H7 (cell line): ENCODE measurements around the gene CIB2. TPM values are rescaled to one million over a fixed set of nuclear protein-coding genes. Genes with fewer than 3 reads are reported as not detected.
"Not testable (repeated sequence)": the region's sequence is repeated elsewhere in the genome, so short reads cannot be mapped to it uniquely, and the experiment has no call there.

Experiments
- DNase-seq: peaks from one replicate; pipeline ENCODE4 v3.0.0; 2012
- H3K27me3 ChIP-seq: 2 replicates; pipeline ENCODE4 v1.6.0; 2011; ENCODE audit warnings: mild to moderate bottlenecking, low read length; ENCODE audit not compliant: control insufficient read depth, insufficient read depth
- H3K36me3 ChIP-seq: replicated peaks from 2 replicates; pipeline ENCODE4 v1.5.1; 2011; ENCODE audit warnings: low read length; ENCODE audit not compliant: control insufficient read depth, insufficient read depth
- H3K4me3 ChIP-seq: 2 replicates; pipeline ENCODE4 v1.5.1; 2011; ENCODE audit warnings: low read depth, mild to moderate bottlenecking, control low read depth, low read length, moderate library complexity; ENCODE audit not compliant: insufficient read depth
- total RNA-seq: library from RNA; depleted of rRNA; stranded (reverse); fragments of >200 nt; shearing (Covaris generic); gene quantifications from 2 replicates; pipeline ENCODE4 v1.2.3, GENCODE V29; 2014

CIB2 gene
- total RNA-seq, 1 experiment from 2014 or later: 64.5 TPM

DNA sequence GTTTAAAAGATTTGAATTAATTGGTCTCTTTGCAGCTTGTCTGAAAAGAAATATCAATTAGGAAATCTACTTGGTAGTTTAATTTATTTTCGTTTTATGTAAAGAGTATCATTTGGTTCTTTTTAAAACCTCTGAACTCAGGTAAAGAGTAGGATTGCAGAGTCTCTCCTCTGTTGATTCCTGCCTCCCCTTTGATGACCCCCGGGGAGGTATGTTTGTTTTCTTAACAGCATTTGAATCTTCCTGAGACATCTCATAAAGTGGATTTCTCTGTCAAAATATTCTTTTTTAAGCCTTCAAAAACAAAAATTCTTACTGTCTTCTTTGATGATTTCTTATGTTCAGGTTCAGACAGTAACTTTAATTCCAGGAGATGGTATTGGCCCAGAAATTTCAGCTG is 26.0 kb upstream of the CIB2 start:
- Histone ChIP-seq H3K27me3 (no peaks in the 10 kb centered on the region), H3K36me3 (peaks cover 4% of the 10 kb centered on the region), H3K4me3 (no peak overlapping the region)
- no peak for DNase-seq

- Histone ChIP-seq H3K27me3 (no peaks in the 10 kb centered on the region), H3K36me3 (peaks cover 2% of the 10 kb centered on the region), H3K4me3 (no peak overlapping the region)
- no peak for DNase-seq
These were observed 25.4 kb upstream of the CIB2 start for GRCh38 chr15:78156653-78157052.

GRCh38 chr15:78155355-78155939 is 24.2 kb upstream of the CIB2 start:
- DNase-seq: no peak
- H3K27me3 ChIP-seq: no peaks in the 10 kb centered on the region
- no peak overlapping the region for H3K4me3 ChIP-seq
- H3K36me3 ChIP-seq: peaks cover 1% of the 10 kb centered on the region; the same call in 1 of the 2 replicates

DNA sequence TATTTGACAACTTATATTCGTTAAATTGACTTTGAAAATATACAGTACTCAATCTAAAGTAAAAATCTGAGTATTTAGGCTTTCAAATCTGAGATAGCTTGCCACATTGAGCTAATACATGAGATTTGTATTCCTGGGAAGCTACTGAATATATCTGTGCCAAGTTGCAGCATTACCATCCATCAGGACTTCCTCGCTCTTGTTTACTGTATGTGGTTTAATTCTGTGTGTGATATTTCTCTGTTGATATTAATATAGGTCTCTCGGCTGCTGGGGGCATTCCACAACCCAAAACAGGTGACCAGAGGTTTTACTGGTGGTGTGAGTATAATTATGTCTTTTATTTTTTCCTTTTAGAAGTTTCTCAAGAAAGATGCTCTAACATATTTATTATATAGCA is 23.7 kb upstream of the CIB2 start:
- DNase-seq: no peak
- H3K36me3 ChIP-seq: 0 out of 2 replicates have a peak, but pooled peaks cover 1% of the 10 kb centered on the region
- H3K4me3 ChIP-seq: no peak overlapping the region
- H3K27me3 ChIP-seq: no peaks in the 10 kb centered on the region

DNA sequence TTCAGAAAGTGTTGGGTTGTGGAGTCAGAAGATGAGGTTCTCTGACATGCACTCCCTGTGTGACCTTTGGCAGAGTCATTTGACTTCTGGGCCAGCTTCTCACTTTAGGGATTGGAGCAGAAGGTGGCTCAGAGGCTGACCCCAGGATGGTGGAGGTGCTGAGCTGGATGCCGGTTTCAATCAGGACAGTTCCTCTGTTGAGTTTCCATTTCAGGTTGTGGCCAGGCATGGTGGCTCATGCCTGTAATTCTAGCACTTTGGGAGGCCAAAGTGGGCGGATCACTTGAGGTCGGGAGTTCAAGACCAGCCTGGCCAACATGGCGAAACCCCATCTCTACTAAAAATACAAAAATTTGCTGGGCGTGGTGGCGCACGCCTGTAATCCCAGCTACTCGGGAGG is 19.8 kb upstream of the CIB2 start:
- H3K4me3 ChIP-seq, H3K27me3 ChIP-seq, H3K36me3 ChIP-seq, DNase-seq: not testable (repeated sequence)

GRCh38 chr15:78149805-78150751 is 18.8 kb upstream of the CIB2 start:
- H3K27me3 ChIP-seq: no peaks in the 10 kb centered on the region

GRCh38 chr15:78149068-78149804 is 18.0 kb upstream of the CIB2 start, which contains the start of gene IDH3A:
Gene IDH3A (plus strand): TSS chr15:78149362. CDS start chr15:78149404, 42 bp downstream.
- H3K36me3 ChIP-seq: no peaks in the 10 kb centered on the region
- H3K4me3 ChIP-seq: peak within 1 kb of the TSS; percentile 70
- no peaks in the 10 kb centered on the region for H3K27me3 ChIP-seq
- DNase-seq: peak; percentile 99

More at GRCh38 chr15:78149805-78150751, 18.8 kb upstream of the CIB2 start:
- DNase-seq: no peak
- H3K36me3 ChIP-seq: no peaks in the 10 kb centered on the region
- peak overlapping the region; percentile 70 for H3K4me3 ChIP-seq

GRCh38 chr15:78148392-78149067 is 17.3 kb upstream of the CIB2 start:
- no peaks in the 10 kb centered on the region for H3K27me3 ChIP-seq
- DNase-seq: no peak
- peak overlapping the region; percentile 38 for H3K4me3 ChIP-seq
- H3K36me3 ChIP-seq: no peaks in the 10 kb centered on the region

DNA sequence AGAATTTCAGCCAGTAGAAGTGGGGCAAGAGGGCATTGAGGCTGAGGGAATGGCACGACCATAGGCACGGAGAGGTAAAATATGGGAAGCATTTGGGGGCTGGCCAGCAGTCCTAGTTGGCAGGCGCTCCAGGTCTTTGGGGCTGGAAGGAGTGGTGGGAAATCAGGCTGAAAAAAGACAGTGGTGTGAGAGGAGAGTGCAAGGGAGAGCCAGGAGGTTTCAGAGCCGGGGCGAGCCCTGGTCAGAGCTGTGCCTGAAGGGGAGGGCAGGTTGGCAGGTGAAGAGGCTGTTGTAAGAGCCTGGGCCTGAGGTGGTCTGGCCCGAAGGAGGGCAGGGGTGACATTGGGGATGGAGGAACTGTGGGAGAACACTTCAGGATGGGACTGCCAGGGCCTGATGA is 16.3 kb upstream of the CIB2 start:
- DNase-seq: no peak
- Histone ChIP-seq H3K36me3 (no peaks in the 10 kb centered on the region), H3K27me3 (no peaks in the 10 kb centered on the region), H3K4me3 (no peak overlapping the region)

GRCh38 chr15:78146425-78147154 is 15.3 kb upstream of the CIB2 start:
- no peaks in the 10 kb centered on the region for H3K36me3 ChIP-seq
- H3K4me3 ChIP-seq: no peak overlapping the region
- no peak for DNase-seq
- no peaks in the 10 kb centered on the region for H3K27me3 ChIP-seq

DNA sequence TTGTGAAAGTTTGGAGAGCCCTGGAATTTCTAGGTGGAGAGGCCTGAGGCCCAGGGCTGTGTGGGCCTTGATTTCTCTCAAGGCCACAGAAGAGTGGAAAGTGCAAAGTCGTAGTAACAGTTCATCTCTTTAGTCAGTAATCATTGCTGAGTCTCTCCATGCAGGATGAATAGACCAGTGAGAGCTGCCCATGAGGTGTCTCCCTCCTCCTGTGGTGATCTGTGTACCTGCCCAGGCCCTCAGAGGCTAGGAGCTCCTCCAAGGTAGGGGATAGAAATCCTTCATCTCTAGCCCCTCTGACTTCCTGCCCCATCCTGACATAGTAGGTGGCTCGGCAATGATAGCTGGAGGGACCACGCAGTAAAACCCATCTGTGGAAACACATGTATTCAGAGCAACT is 11.1 kb upstream of the CIB2 start:
- Histone ChIP-seq H3K4me3 (no peak overlapping the region), H3K36me3 (no peaks in the 10 kb centered on the region), H3K27me3 (no peaks in the 10 kb centered on the region)
- no peak for DNase-seq

DNA sequence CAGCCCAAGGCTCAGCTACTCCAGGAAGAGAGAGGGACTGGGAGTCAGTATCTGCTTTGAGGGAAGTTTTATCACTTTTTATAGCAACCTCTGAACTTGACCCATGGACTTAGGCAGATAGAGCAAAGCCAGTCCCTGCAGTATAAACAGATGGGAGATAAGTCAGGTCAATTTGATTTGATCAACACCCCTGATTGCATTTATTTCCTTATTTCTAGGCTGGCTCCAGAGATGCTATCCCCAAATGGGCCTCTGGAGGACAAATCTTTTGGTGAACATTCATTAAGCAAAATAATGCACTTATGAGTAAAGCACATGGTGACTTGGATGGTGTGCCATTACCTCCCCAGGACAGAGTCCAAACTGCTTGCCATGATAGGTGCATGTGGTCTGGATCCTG is 9.0 kb upstream of the CIB2 start:
- Histone ChIP-seq H3K4me3 (no peak overlapping the region), H3K27me3 (no peaks in the 10 kb centered on the region), H3K36me3 (no peaks in the 10 kb centered on the region)
- DNase-seq: no peak

DNA sequence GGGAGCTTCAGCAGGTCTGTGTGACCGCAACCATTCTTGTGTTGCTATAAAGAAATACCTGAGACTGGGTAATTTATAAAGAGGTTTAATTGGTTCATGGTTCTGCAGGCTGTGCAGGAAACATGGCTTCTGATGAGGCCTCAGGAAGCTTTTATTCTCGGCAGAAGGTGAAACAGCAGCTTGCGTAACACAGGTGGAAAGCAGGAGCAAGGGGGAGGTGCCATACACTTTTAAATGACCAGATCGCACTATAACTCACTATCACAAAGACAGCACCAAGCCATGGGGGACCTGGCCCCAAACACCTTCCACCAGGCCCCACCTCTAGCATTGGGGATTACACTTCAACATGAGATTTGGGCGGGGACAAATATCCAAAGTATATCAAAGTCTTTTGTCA is 8.3 kb upstream of the CIB2 start:
- Histone ChIP-seq H3K36me3 (no peaks in the 10 kb centered on the region), H3K4me3 (no peak overlapping the region), H3K27me3 (no peaks in the 10 kb centered on the region)
- DNase-seq: no peak

- no peak for DNase-seq
- Histone ChIP-seq H3K4me3 (no peak overlapping the region), H3K36me3 (no peaks in the 10 kb centered on the region), H3K27me3 (no peaks in the 10 kb centered on the region)
These were observed 2.6 kb upstream of the CIB2 start for GRCh38 chr15:78133801-78134200.
